ENCODE data around the gene PLCXD3. TPM values are rescaled to one million over a fixed set of nuclear protein-coding genes. Genes with fewer than 3 reads are reported as not detected.

The PLCXD3 gene
- total RNA-seq, 1 experiment from 2014 or later = 0.10 TPM

- intact Hi-C loops (cut with micrococcal nuclease; ENCODE audit: unreplicated experiment) (no loop called here), in situ Hi-C loops (cut with HindIII; ENCODE audit: low pct_unique_long_range_greater_than_20kb, low sequenced_read_pairs) (no loop called here)
- Histone ChIP-seq H3K36me3 (ENCODE audit: control insufficient read depth, insufficient read depth, low read length) (no peaks in the 10 kb centered on the region), H3K4me1 (ENCODE audit: control insufficient read depth, insufficient read depth, low read length) (no peaks in the 10 kb centered on the region), H3K4me3 (ENCODE audit: low read depth in 2 of 2, low read length in 2 of 2) (no peak overlapping the region), H3K27ac (ENCODE audit: low read length) (no peak overlapping the region), H3K9me3 (ENCODE audit: control insufficient read depth, insufficient read depth, low read depth, low read length) (no peaks in the 10 kb centered on the region), H3K27me3 (ENCODE audit: control insufficient read depth, insufficient read depth, low read length) (no peaks in the 10 kb centered on the region)
- DNase-seq (ENCODE audit: low read depth, low spot score) (no peak), ATAC-seq (no peak)
- CTCF ChIA-PET = no interaction called here
- TF ChIP-seq SIN3A (IDR thresholded peaks at IDR 0.05; ENCODE audit: borderline replicate concordance, insufficient read depth, low read depth, low read length) (no peak), TCF7L2 (IDR thresholded peaks at IDR 0.05; ENCODE audit: low read depth, low read length) (no peak), REST (IDR thresholded peaks at IDR 0.05; ENCODE audit: insufficient read depth in 1 of 2, low read depth in 2 of 2, low read length in 1 of 2) (no peak), POLR2AphosphoS5 (IDR thresholded peaks at IDR 0.05; ENCODE audit: low read depth, low read length) (no peak)
- TF ChIP-seq, protein P1, sequence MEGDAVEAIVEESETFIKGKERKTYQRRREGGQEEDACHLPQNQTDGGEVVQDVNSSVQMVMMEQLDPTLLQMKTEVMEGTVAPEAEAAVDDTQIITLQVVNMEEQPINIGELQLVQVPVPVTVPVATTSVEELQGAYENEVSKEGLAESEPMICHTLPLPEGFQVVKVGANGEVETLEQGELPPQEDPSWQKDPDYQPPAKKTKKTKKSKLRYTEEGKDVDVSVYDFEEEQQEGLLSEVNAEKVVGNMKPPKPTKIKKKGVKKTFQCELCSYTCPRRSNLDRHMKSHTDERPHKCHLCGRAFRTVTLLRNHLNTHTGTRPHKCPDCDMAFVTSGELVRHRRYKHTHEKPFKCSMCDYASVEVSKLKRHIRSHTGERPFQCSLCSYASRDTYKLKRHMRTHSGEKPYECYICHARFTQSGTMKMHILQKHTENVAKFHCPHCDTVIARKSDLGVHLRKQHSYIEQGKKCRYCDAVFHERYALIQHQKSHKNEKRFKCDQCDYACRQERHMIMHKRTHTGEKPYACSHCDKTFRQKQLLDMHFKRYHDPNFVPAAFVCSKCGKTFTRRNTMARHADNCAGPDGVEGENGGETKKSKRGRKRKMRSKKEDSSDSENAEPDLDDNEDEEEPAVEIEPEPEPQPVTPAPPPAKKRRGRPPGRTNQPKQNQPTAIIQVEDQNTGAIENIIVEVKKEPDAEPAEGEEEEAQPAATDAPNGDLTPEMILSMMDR (IDR thresholded peaks at IDR 0.05) = no peak
- BruUV-seq (replicated peaks) = no TSS peak
- POLR2A ChIA-PET = no interaction called here
Observed at GRCh38 chr5:41399839-41400238, 110.6 kb downstream of the PLCXD3 start.

- Histone ChIP-seq H3K4me1 (ENCODE audit: control insufficient read depth, insufficient read depth, low read length) (no peaks in the 10 kb centered on the region), H3K4me3 (ENCODE audit: low read depth in 2 of 2, low read length in 2 of 2) (no peak overlapping the region), H3K27ac (ENCODE audit: low read length) (no peak overlapping the region), H3K27me3 (ENCODE audit: control insufficient read depth, insufficient read depth, low read length) (no peaks in the 10 kb centered on the region), H3K36me3 (ENCODE audit: control insufficient read depth, insufficient read depth, low read length) (no peaks in the 10 kb centered on the region), H3K9me3 (ENCODE audit: control insufficient read depth, insufficient read depth, low read depth, low read length) (no peaks in the 10 kb centered on the region)
- DNase-seq (ENCODE audit: low read depth, low spot score) (no peak), ATAC-seq (no peak)
- POLR2A ChIA-PET = no interaction called here
- TF ChIP-seq, protein P1 (IDR thresholded peaks at IDR 0.05) = no peak
- TF ChIP-seq REST (IDR thresholded peaks at IDR 0.05; ENCODE audit: insufficient read depth in 1 of 2, low read depth in 2 of 2, low read length in 1 of 2) (no peak), POLR2AphosphoS5 (IDR thresholded peaks at IDR 0.05; ENCODE audit: low read depth, low read length) (no peak), SIN3A (IDR thresholded peaks at IDR 0.05; ENCODE audit: borderline replicate concordance, insufficient read depth, low read depth, low read length) (no peak), TCF7L2 (IDR thresholded peaks at IDR 0.05; ENCODE audit: low read depth, low read length) (no peak)
- in situ Hi-C loops (cut with HindIII; ENCODE audit: low pct_unique_long_range_greater_than_20kb, low sequenced_read_pairs) (no loop called here), intact Hi-C loops (cut with micrococcal nuclease; ENCODE audit: unreplicated experiment) (no loop called here)
- BruUV-seq (replicated peaks) = no TSS peak
- CTCF ChIA-PET = no interaction called here
Observed at GRCh38 chr5:41392016-41392415, 118.4 kb downstream of the PLCXD3 start.

All from Panc1 (cell line).